ENCODE measurements around the gene NDUFB11. TPM values are rescaled to one million over a fixed set of nuclear protein-coding genes. Genes with fewer than 3 reads are reported as not detected.

NDUFB11 gene
- total RNA-seq, 4 donors from 2014 or later = 68.5 to 179 (median 107) TPM

GRCh38 chrX:47179928-47180255 lies 35.4 kb upstream of the NDUFB11 start:
- Histone ChIP-seq H3K36me3 (peaks cover 13 to 23% of the 10 kb centered on the region in 2 donors), H3K4me3 (replicated peaks in 1 of 3) (no peak overlapping the region), H3K27ac (no peak overlapping the region), H3K9me3 (no peaks in the 10 kb centered on the region), H3K4me1 (peaks cover 0 to 12% of the 10 kb centered on the region in 2 donors), H3K27me3 (no peaks in the 10 kb centered on the region)
- WGBS, 2 donors = 100% methylated on average over 3 to 5 of the region's 18 CpGs
- TF ChIP-seq, protein P1, sequence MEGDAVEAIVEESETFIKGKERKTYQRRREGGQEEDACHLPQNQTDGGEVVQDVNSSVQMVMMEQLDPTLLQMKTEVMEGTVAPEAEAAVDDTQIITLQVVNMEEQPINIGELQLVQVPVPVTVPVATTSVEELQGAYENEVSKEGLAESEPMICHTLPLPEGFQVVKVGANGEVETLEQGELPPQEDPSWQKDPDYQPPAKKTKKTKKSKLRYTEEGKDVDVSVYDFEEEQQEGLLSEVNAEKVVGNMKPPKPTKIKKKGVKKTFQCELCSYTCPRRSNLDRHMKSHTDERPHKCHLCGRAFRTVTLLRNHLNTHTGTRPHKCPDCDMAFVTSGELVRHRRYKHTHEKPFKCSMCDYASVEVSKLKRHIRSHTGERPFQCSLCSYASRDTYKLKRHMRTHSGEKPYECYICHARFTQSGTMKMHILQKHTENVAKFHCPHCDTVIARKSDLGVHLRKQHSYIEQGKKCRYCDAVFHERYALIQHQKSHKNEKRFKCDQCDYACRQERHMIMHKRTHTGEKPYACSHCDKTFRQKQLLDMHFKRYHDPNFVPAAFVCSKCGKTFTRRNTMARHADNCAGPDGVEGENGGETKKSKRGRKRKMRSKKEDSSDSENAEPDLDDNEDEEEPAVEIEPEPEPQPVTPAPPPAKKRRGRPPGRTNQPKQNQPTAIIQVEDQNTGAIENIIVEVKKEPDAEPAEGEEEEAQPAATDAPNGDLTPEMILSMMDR (IDR thresholded peaks at IDR 0.05) = no peak
- no peak for TF ChIP-seq POLR2A (IDR thresholded peaks at IDR 0.05)
- no peak for DNase-seq
- intact Hi-C loops (cut with DNase I) = no loop called here

GRCh38 chrX:47179221-47179927 lies 34.9 kb upstream of the NDUFB11 start:
- Histone ChIP-seq H3K27me3 (no peaks in the 10 kb centered on the region), H3K9me3 (no peaks in the 10 kb centered on the region), H3K4me3 (replicated peaks in 1 of 3) (no peak overlapping the region), H3K4me1 (peaks cover 0 to 12% of the 10 kb centered on the region in 2 donors), H3K27ac (peak overlapping the region in 1 of 3 donors; percentile 73), H3K36me3 (peaks cover 13 to 25% of the 10 kb centered on the region in 2 donors)
- DNase-seq = no peak
- no peak for TF ChIP-seq POLR2A (IDR thresholded peaks at IDR 0.05)
- TF ChIP-seq, protein P1 (IDR thresholded peaks at IDR 0.05) = no peak
- intact Hi-C loops (cut with DNase I) = no loop called here
- 96% methylated on average over 4 to 5 of the region's 14 CpGs for WGBS, 2 donors

DNA sequence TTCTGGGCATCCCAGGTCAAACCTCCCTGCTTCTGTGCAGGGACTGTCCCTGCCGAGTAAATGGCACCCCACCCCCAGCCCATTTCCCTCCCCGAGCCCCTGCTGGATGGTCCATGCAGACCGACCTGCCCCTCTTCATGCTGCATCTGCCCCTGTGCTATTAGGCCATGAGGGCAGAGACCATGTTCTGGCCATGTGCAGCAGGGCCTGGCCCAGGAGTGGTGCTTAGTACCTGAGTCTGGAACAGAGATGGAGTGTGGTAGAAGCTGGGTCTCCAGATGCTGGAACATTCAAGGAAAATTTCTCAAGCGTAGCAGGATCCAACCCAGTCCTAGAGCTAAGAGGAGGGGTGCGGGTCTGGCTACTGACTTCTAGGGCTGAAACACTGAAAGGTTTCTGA lies 33.8 kb upstream of the NDUFB11 start:
- Histone ChIP-seq H3K9me3 (no peaks in the 10 kb centered on the region), H3K27ac (peak overlapping the region; percentile 1 to 73 (median 58)), H3K4me3 (replicated peaks in 1 of 3) (no peak overlapping the region), H3K27me3 (no peaks in the 10 kb centered on the region), H3K4me1 (peaks cover 0 to 12% of the 10 kb centered on the region in 2 donors), H3K36me3 (peaks cover 13 to 25% of the 10 kb centered on the region in 2 donors)
- no peak for DNase-seq
- TF ChIP-seq POLR2A (IDR thresholded peaks at IDR 0.05) = no peak
- TF ChIP-seq, protein P1 (IDR thresholded peaks at IDR 0.05) = no peak
- intact Hi-C loops (cut with DNase I) = no loop called here
- WGBS, 2 donors = 82 to 95% methylated on average over 2 to 5 of the region's 5 CpGs

DNA sequence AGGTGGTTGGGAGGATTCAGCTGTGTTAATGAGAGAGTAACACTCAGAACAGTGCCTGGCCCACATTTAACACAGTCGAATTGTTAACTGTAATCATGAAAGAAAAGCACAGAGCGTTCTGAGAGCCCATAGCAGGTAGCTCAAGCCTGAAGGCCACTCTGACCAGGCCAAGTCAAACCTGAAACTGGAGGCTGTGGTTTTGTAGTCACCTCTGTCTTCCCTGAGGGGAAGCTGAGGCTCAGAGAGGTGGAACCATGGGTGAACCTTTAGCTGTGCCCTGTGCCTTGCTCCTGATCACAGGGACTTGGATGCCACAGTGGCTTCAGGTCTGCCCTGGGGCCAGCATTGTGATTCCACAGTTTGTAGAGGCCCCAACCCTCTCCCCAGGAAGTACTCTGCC lies 32.6 kb upstream of the NDUFB11 start:
- DNase-seq = no peak
- peaks cover 11 to 25% of the 10 kb centered on the region in 2 donors for H3K36me3 ChIP-seq
- WGBS, 2 donors = 80 to 88% methylated on average over 1 to 2 of the region's 2 CpGs
- intact Hi-C loops (cut with DNase I) = no loop called here
- H3K27me3 ChIP-seq = no peaks in the 10 kb centered on the region
- H3K27ac ChIP-seq = peak overlapping the region in 2 of 3 donors; percentile 15 to 73
- TF ChIP-seq POLR2A (IDR thresholded peaks at IDR 0.05) = no peak
- TF ChIP-seq, protein P1 (IDR thresholded peaks at IDR 0.05) = no peak
- H3K4me1 ChIP-seq = peaks cover 0 to 12% of the 10 kb centered on the region in 2 donors
- no peaks in the 10 kb centered on the region for H3K9me3 ChIP-seq
- no peak overlapping the region for H3K4me3 ChIP-seq (replicated peaks in 1 of 3)

DNA sequence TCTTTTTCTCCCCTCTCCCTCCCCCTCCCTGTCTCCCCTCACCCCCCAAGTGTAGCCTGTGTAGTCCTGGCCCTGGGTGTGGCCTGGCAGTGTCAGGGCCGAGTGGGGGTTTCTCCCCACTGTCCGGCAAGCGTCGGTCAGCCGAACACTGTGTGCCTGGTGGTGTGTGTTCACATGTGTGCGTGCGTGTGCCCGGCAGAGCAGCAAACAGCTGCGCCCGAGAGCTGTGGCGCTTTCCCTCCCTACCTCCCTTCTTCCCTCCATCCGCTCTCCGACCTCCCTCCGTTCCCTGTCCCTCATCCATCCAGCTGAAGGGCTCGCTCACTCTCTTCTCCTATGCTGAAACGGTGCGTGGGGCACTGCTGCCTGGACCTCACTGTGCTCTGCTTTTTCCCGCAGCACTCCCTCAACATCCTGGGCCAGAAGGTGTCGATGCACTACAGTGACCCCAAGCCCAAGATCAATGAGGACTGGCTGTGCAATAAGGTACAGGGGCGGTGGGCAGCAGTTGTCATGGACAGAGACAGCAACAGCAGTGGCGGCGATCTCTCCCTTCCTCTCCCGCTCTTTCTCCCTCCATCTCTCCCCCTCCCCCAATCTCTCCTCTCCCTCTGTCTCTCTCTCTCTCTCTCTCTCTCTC lies 31.7 kb upstream of the NDUFB11 start:
- Histone ChIP-seq H3K36me3 (peaks cover 10 to 24% of the 10 kb centered on the region in 2 donors), H3K27me3 (no peaks in the 10 kb centered on the region), H3K4me3 (replicated peaks in 1 of 3) (no peak overlapping the region), H3K4me1 (peaks cover 0 to 12% of the 10 kb centered on the region in 2 donors), H3K27ac (no peak overlapping the region), H3K9me3 (no peaks in the 10 kb centered on the region)
- TF ChIP-seq, protein P1 (IDR thresholded peaks at IDR 0.05) = no peak
- TF ChIP-seq POLR2A (IDR thresholded peaks at IDR 0.05) = no peak
- intact Hi-C loops (cut with DNase I) = no loop called here
- WGBS, 2 donors = 93 to 97% methylated on average over 23 of the region's 23 CpGs
- no peak for DNase-seq
